Measurements from ENCODE around the gene CYRIA.

Gene CYRIA

GRCh38 chr2:16687222-16687621 is 21.6 kb upstream of the CYRIA start:
- no peaks in the 10 kb centered on the region for H3K79me2 ChIP-seq (ENCODE audit: insufficient read depth, low read length)
- no peak overlapping the region for H2AFZ ChIP-seq (ENCODE audit: low read length)
- H3K9me2 ChIP-seq (ENCODE audit: low read depth, low read length): no peaks in the 10 kb centered on the region
- no peak overlapping the region for H3K9ac ChIP-seq (ENCODE audit: low read length)
- TF ChIP-seq EZH2 (IDR thresholded peaks at IDR 0.05; ENCODE audit: borderline replicate concordance, low read length): no peak
- TF ChIP-seq, protein P1, sequence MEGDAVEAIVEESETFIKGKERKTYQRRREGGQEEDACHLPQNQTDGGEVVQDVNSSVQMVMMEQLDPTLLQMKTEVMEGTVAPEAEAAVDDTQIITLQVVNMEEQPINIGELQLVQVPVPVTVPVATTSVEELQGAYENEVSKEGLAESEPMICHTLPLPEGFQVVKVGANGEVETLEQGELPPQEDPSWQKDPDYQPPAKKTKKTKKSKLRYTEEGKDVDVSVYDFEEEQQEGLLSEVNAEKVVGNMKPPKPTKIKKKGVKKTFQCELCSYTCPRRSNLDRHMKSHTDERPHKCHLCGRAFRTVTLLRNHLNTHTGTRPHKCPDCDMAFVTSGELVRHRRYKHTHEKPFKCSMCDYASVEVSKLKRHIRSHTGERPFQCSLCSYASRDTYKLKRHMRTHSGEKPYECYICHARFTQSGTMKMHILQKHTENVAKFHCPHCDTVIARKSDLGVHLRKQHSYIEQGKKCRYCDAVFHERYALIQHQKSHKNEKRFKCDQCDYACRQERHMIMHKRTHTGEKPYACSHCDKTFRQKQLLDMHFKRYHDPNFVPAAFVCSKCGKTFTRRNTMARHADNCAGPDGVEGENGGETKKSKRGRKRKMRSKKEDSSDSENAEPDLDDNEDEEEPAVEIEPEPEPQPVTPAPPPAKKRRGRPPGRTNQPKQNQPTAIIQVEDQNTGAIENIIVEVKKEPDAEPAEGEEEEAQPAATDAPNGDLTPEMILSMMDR (IDR thresholded peaks at IDR 0.05; ENCODE audit: low read length): no peak
- H3K27me3 ChIP-seq (ENCODE audit: insufficient read depth, low read length): no peaks in the 10 kb centered on the region
- H3K27ac ChIP-seq (ENCODE audit: low read depth, low read length, poor library complexity, severe bottlenecking): no peak overlapping the region
- H3K4me2 ChIP-seq (ENCODE audit: low read length): no peak overlapping the region
- H3K36me3 ChIP-seq (ENCODE audit: insufficient read depth, low read length): no peaks in the 10 kb centered on the region
- H3K4me1 ChIP-seq (ENCODE audit: insufficient read depth, low read length, severe bottlenecking): no peaks in the 10 kb centered on the region
- no peak overlapping the region for H3K4me3 ChIP-seq (ENCODE audit: low read depth, low read length, poor library complexity, severe bottlenecking)
- no peaks in the 10 kb centered on the region for H3F3A ChIP-seq (ENCODE audit: insufficient read depth, low read length)
- H4K20me1 ChIP-seq (ENCODE audit: insufficient read depth, low read length): no peaks in the 10 kb centered on the region
- no peaks in the 10 kb centered on the region for H3K9me3 ChIP-seq (ENCODE audit: low read length)

- no peaks in the 10 kb centered on the region for H3F3A ChIP-seq (ENCODE audit: insufficient read depth, low read length)
- no peak overlapping the region for H2AFZ ChIP-seq (ENCODE audit: low read length)
- no peak for TF ChIP-seq EZH2 (IDR thresholded peaks at IDR 0.05; ENCODE audit: borderline replicate concordance, low read length)
- TF ChIP-seq, protein P1 (IDR thresholded peaks at IDR 0.05; ENCODE audit: low read length): no peak
- no peaks in the 10 kb centered on the region for H3K4me1 ChIP-seq (ENCODE audit: insufficient read depth, low read length, severe bottlenecking)
- H3K27ac ChIP-seq (ENCODE audit: low read depth, low read length, poor library complexity, severe bottlenecking): no peak overlapping the region
- no peak overlapping the region for H3K9ac ChIP-seq (ENCODE audit: low read length)
- no peak overlapping the region for H3K4me3 ChIP-seq (ENCODE audit: low read depth, low read length, poor library complexity, severe bottlenecking)
- H3K9me3 ChIP-seq (ENCODE audit: low read length): no peaks in the 10 kb centered on the region
- no peaks in the 10 kb centered on the region for H3K27me3 ChIP-seq (ENCODE audit: insufficient read depth, low read length)
- no peak overlapping the region for H3K4me2 ChIP-seq (ENCODE audit: low read length)
- H4K20me1 ChIP-seq (ENCODE audit: insufficient read depth, low read length): no peaks in the 10 kb centered on the region
- no peaks in the 10 kb centered on the region for H3K79me2 ChIP-seq (ENCODE audit: insufficient read depth, low read length)
- H3K36me3 ChIP-seq (ENCODE audit: insufficient read depth, low read length): no peaks in the 10 kb centered on the region
- no peaks in the 10 kb centered on the region for H3K9me2 ChIP-seq (ENCODE audit: low read depth, low read length)
Observed at GRCh38 chr2:16686641-16687040, 21.0 kb upstream of the CYRIA start.

DNA sequence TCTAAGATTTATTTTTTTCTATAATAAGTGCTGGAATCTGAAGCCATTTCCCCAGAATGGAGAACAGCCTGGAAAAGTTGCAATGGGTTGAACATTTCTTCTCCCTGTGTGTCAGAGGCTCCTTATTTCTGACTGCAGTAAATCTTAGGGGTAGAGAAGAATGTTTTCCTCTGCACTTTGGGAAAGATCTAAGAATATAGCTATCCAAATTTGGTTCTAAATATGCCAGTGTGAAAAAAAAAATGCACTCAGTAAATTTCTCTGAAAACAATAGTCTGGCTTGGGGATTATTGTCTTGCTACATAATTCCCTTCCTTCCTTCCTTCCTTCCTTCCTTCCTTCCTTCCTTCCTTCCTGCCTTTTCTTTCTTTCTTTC is 19.7 kb upstream of the CYRIA start:
- no peaks in the 10 kb centered on the region for H3K9me3 ChIP-seq (ENCODE audit: low read length)
- H3K79me2 ChIP-seq (ENCODE audit: insufficient read depth, low read length): no peaks in the 10 kb centered on the region
- no peak overlapping the region for H3K4me3 ChIP-seq (ENCODE audit: low read depth, low read length, poor library complexity, severe bottlenecking)
- H3K9ac ChIP-seq (ENCODE audit: low read length): no peak overlapping the region
- TF ChIP-seq, protein P1 (IDR thresholded peaks at IDR 0.05; ENCODE audit: low read length): no peak
- no peak for TF ChIP-seq EZH2 (IDR thresholded peaks at IDR 0.05; ENCODE audit: borderline replicate concordance, low read length)
- no peaks in the 10 kb centered on the region for H3K36me3 ChIP-seq (ENCODE audit: insufficient read depth, low read length)
- H2AFZ ChIP-seq (ENCODE audit: low read length): no peak overlapping the region
- H3K27me3 ChIP-seq (ENCODE audit: insufficient read depth, low read length): no peaks in the 10 kb centered on the region
- no peaks in the 10 kb centered on the region for H4K20me1 ChIP-seq (ENCODE audit: insufficient read depth, low read length)
- H3K9me2 ChIP-seq (ENCODE audit: low read depth, low read length): no peaks in the 10 kb centered on the region
- no peaks in the 10 kb centered on the region for H3F3A ChIP-seq (ENCODE audit: insufficient read depth, low read length)
- no peak overlapping the region for H3K4me2 ChIP-seq (ENCODE audit: low read length)
- no peaks in the 10 kb centered on the region for H3K4me1 ChIP-seq (ENCODE audit: insufficient read depth, low read length, severe bottlenecking)
- no peak overlapping the region for H3K27ac ChIP-seq (ENCODE audit: low read depth, low read length, poor library complexity, severe bottlenecking)
